Kidney capillary endothelial cell (primary cell): ENCODE data around the gene TRPM2.
"Not testable (repeated sequence)": the region's sequence is repeated elsewhere in the genome, so short reads cannot be mapped to it uniquely, and the experiment has no call there.

Experiments used
- DNase-seq: peaks from one replicate; pipeline ENCODE4 v3.0.0-alpha.2; 2018; ENCODE audit warnings: low spot score

The TRPM2 gene

GRCh38 chr21:44463724-44464123, 110.3 kb downstream of the TRPM2 start:
- no peak for DNase-seq

- DNase-seq = no peak
Observed at GRCh38 chr21:44464351-44464750, 110.9 kb downstream of the TRPM2 start.

GRCh38 chr21:44466351-44466954, 113.0 kb downstream of the TRPM2 start:
- DNase-seq = no peak

GRCh38 chr21:44466996-44467858, 113.8 kb downstream of the TRPM2 start:
- no peak for DNase-seq

- no peak for DNase-seq
Observed at GRCh38 chr21:44467859-44468195, 114.4 kb downstream of the TRPM2 start.

- DNase-seq = no peak
Observed at GRCh38 chr21:44471341-44471740, 117.9 kb downstream of the TRPM2 start.

GRCh38 chr21:44471996-44472395, 118.6 kb downstream of the TRPM2 start:
- no peak for DNase-seq

- no peak for DNase-seq
Observed at GRCh38 chr21:44473915-44474555, 120.6 kb downstream of the TRPM2 start.

- DNase-seq = no peak
Observed at GRCh38 chr21:44475266-44475845, 121.9 kb downstream of the TRPM2 start.

GRCh38 chr21:44477131-44477530, 123.7 kb downstream of the TRPM2 start:
- DNase-seq = no peak

GRCh38 chr21:44477712-44478111, 124.3 kb downstream of the TRPM2 start:
- no peak for DNase-seq

GRCh38 chr21:44478124-44478800, 124.8 kb downstream of the TRPM2 start:
- DNase-seq = no peak

- no peak for DNase-seq
Observed at GRCh38 chr21:44478801-44479167, 125.4 kb downstream of the TRPM2 start.

GRCh38 chr21:44479556-44480199, 126.3 kb downstream of the TRPM2 start:
- DNase-seq = not testable (repeated sequence)

GRCh38 chr21:44480200-44481053, 127.0 kb downstream of the TRPM2 start:
- no peak for DNase-seq

- no peak for DNase-seq
Observed at GRCh38 chr21:44482581-44483287, 129.3 kb downstream of the TRPM2 start.

GRCh38 chr21:44483288-44484237, 130.1 kb downstream of the TRPM2 start:
- no peak for DNase-seq

- no peak for DNase-seq
Observed at GRCh38 chr21:44484498-44485253, 131.3 kb downstream of the TRPM2 start.
